K562 (cell line): ENCODE results near the gene XYLB. TPM values are rescaled to one million over a fixed set of nuclear protein-coding genes. Genes with fewer than 3 reads are reported as not detected.

Experiments used
- ATAC-seq: fragments of 200-7000 bp; cut with Tn5 transposase; 3 replicates; pipeline ENCODE4 v1.9.1; 2020; ENCODE audit warnings: moderate library complexity
- BruUV-seq: library from RNA; stranded (reverse); fragments of 400-500 nt; replicated peaks from 2 replicates; lab custom pipeline; 2021; lab: Mats Ljungman, UMichigan
- CTCF ChIA-PET: fragments of 300-600 bp; formaldehyde crosslinking; extraction: SDS; loops from one replicate; lab custom pipeline; 2021; ENCODE audit warnings: low intra/inter-chr PET ratio; lab: Yijun Ruan, JAX
- POLR2A ChIA-PET: fragments of 300-600, 350-650 bp; sonication (Branson Sonifier 250); formaldehyde crosslinking; extraction: SDS; loops from one replicate; lab custom pipeline; 2021; ENCODE audit warnings: antibody characterized with exemption, inconsistent platforms; lab: Yijun Ruan, JAX
- DNase-seq, 4 experiments: peaks; one replicate each; pipeline versions ENCODE4 v3.0.0 to v3.0.0-alpha.2; 2011 to 2018; ENCODE audit warnings: low spot score in 3 of 4, mixed read lengths in 3 of 4; ENCODE audit errors: extremely low read depth in 1 of 4
- FAIRE-seq: peaks from 2 replicates; lab custom pipeline; 2011; peaks lifted over from hg19 to GRCh38; lab: Jason Lieb, UNC
- H2AFZ ChIP-seq: 2 replicates; pipeline ENCODE4 v1.6.0; 2011; ENCODE audit warnings: low read depth, low read length, control low read depth, inconsistent platforms
- H3K27ac ChIP-seq: fragments of 200-600 bp; 3 replicates; pipeline ENCODE4 v1.8.0; 2011; ENCODE audit warnings: low read depth, mild to moderate bottlenecking, control low read depth, inconsistent platforms, low read length, moderate library complexity, mixed read lengths; ENCODE audit errors: extremely low read depth
- H3K27me3 ChIP-seq, 2 experiments: fragments of 300-600 bp in 1 of 2; 2 replicates in 1 of 2; 3 replicates in 1 of 2; pipeline versions ENCODE4 v1.6.0 to v1.8.0; 2011; ENCODE audit warnings: inconsistent platforms in 2 of 2, low read length in 2 of 2, mild to moderate bottlenecking in 1 of 2, mixed read lengths in 1 of 2, moderate library complexity in 1 of 2; ENCODE audit not compliant: control insufficient read depth in 2 of 2, insufficient read depth in 2 of 2
- H3K36me3 ChIP-seq: fragments of 300-600 bp; 3 replicates; pipeline ENCODE4 v1.8.0; 2011; ENCODE audit warnings: mild to moderate bottlenecking, low read length, inconsistent platforms; ENCODE audit not compliant: control insufficient read depth, insufficient read depth
- H3K4me1 ChIP-seq, 2 experiments: fragments of 200-600 bp in 1 of 2; replicated peaks in 1 of 2; 2 replicates in 1 of 2; 3 replicates in 1 of 2; pipeline versions ENCODE4 v1.5.1 to v1.8.0; 2011; ENCODE audit warnings: inconsistent platforms in 2 of 2, low read length in 2 of 2, mild to moderate bottlenecking in 1 of 2, mixed read lengths in 1 of 2, moderate library complexity in 1 of 2; ENCODE audit not compliant: control insufficient read depth in 2 of 2, insufficient read depth in 2 of 2
- H3K4me2 ChIP-seq: 2 replicates; pipeline ENCODE4 v1.6.1; 2011; ENCODE audit warnings: low read length, control low read depth, inconsistent platforms, mixed read lengths; ENCODE audit not compliant: insufficient read depth
- H3K4me3 ChIP-seq: fragments of 200-600 bp; sonication (generic), shearing (Covaris generic); 2 replicates; pipeline ENCODE4 v1.5.1; 2016; ENCODE audit warnings: control low read depth, inconsistent platforms
- H3K79me2 ChIP-seq: fragments of 200-600 bp; 3 replicates; pipeline ENCODE4 v1.8.0; 2011; ENCODE audit warnings: low read length, inconsistent platforms; ENCODE audit not compliant: control insufficient read depth, insufficient read depth
- H3K9ac ChIP-seq, 2 experiments: 2 replicates each; pipeline versions ENCODE4 v1.6.0 to v1.6.1; 2011; ENCODE audit warnings: low read depth in 2 of 2, low read length in 2 of 2, control low read depth in 1 of 2, inconsistent platforms in 1 of 2, mild to moderate bottlenecking in 1 of 2, mixed read lengths in 1 of 2; ENCODE audit not compliant: insufficient read depth in 1 of 2
- H3K9me1 ChIP-seq: one replicate; pipeline ENCODE4 v1.6.0; 2011; ENCODE audit warnings: inconsistent platforms, mild to moderate bottlenecking, low read length, moderate library complexity; ENCODE audit not compliant: control insufficient read depth, insufficient read depth
- H3K9me3 ChIP-seq: replicated peaks from 2 replicates; pipeline ENCODE4 v1.5.1; 2011; ENCODE audit warnings: low read depth, low read length, inconsistent platforms; ENCODE audit not compliant: control insufficient read depth, insufficient read depth
- H4K20me1 ChIP-seq: replicated peaks from 2 replicates; pipeline ENCODE4 v1.6.1; 2011; ENCODE audit warnings: low read length, inconsistent platforms, mixed read lengths; ENCODE audit not compliant: control insufficient read depth, insufficient read depth
- HNRNPL ChIP-seq: fragments of 200-400 bp; formaldehyde crosslinking; IDR thresholded peaks from 2 replicates; pipeline ENCODE4 v1.6.1; 2017; ENCODE audit warnings: low read depth, mild to moderate bottlenecking, low read length
- POLR2G ChIP-seq: fragments of 200-400 bp; formaldehyde crosslinking; IDR thresholded peaks from 2 replicates; pipeline ENCODE4 v1.6.1; 2017; ENCODE audit warnings: low read depth, mild to moderate bottlenecking, antibody characterized with exemption, low read length, moderate library complexity
- THRAP3 ChIP-seq: fragments of 450-650 bp; IDR thresholded peaks from 2 replicates; pipeline ENCODE4 v1.6.1; 2016; ENCODE audit warnings: mild to moderate bottlenecking, inconsistent platforms, borderline replicate concordance
- WGBS: fragments of 100-300 bp; shearing (Covaris generic); methylation state at CpG from one replicate; pipeline ENCODE4 v1.1.6; 2016; ENCODE audit warnings: low coverage, mixed read lengths; ENCODE audit not compliant: insufficient coverage; ENCODE audit errors: missing lambda C conversion rate; 5-methylcytosine and 5-hydroxymethylcytosine counted together
- in situ Hi-C: fragments of 300-500 bp; cut with MboI; formaldehyde crosslinking; loops from 4 replicates; pipeline ENCODE4 v1.15.0; 2018; ENCODE audit warnings: inconsistent platforms, mixed read lengths
- intact Hi-C: fragments of 100-400 bp; cut with micrococcal nuclease; formaldehyde crosslinking; loops from 2 replicates; pipeline ENCODE4 v1.14.2; 2022
- polyA plus RNA-seq, 8 experiments: library from polyadenylated mRNA; depleted of rRNA in 4 of 8; stranded (reverse) in 5 of 8; unstranded in 3 of 8; fragments of >200 nt; fragmentation: Nextera tagmentation in 2 of 8; fragmentation: Illumina TruSeq in 1 of 8; extraction: Ambion mirVana in 2 of 8; extraction: Trizol in 1 of 8; gene quantifications; 2 replicates each; pipeline versions ENCODE4 v1.2.1 to v1.2.3, GENCODE V29; 2011 to 2014; ENCODE audit warnings: inconsistent platforms in 1 of 8, missing spikeins in 1 of 8
- total RNA-seq, 7 experiments: library from RNA; depleted of rRNA in 6 of 7; stranded (reverse); fragments of >200 nt in 6 of 7; fragmentation: Illumina TruSeq in 2 of 7; extraction: Trizol in 2 of 7; gene quantifications; 2 replicates each; pipeline versions ENCODE4 v1.2.1 to v1.2.3, GENCODE V29; 2011 to 2021; ENCODE audit warnings: low replicate concordance in 1 of 7

The XYLB gene
- total and polyA plus RNA-seq, 9 of the 15 experiments (the other 6 are each of a cell fraction or from before 2014, with no cell fraction given) = 4.0 to 20.2 (median 13.2) TPM

GRCh38 chr3:38459499-38460048 is 113.0 kb downstream of the XYLB start:
- Histone ChIP-seq H3K27me3 (no peaks in the 10 kb centered on the region), H3K9me1 (peaks cover 5% of the 10 kb centered on the region), H3K27ac (no peak overlapping the region), H3K9me3 (no peaks in the 10 kb centered on the region), H2AFZ (no peak overlapping the region), H3K4me3 (no peak overlapping the region), H3K4me2 (no peak overlapping the region), H3K9ac (peak overlapping the region in 1 of 2 experiments; percentile 18; a peak in 2 of 4 replicates), H3K4me1 (peaks cover 19 to 23% of the 10 kb centered on the region in 2 experiments), H3K36me3 (no peaks in the 10 kb centered on the region), H4K20me1 (peaks cover 41% of the 10 kb centered on the region), H3K79me2 (peaks cover 70% of the 10 kb centered on the region)
- FAIRE-seq = no peak
- in situ Hi-C loops (no loop called here), intact Hi-C loops (no loop called here)
- peak in 1 of 4 experiments; percentile 7 for DNase-seq
- POLR2A ChIA-PET = interaction anchor here (0.7 to 1.3 kb wide), 2 partner anchors 11 to 83 kb away, joined by 3 read pairs; no protein-coding TSS in a partner anchor
- no peak for ATAC-seq
- no TSS peak for BruUV-seq
- CTCF ChIA-PET = no interaction called here
- TF ChIP-seq HNRNPL (no peak), THRAP3 (no peak), POLR2G (peak; percentile 32; the same call in 1 of the 2 replicates)
- 69% methylated on average over 10 of the region's 10 CpGs for WGBS
